H9 (cell line): ENCODE measurements around the gene NDUFV2. TPM values are rescaled to one million over a fixed set of nuclear protein-coding genes. Genes with fewer than 3 reads are reported as not detected.

ENCODE experiments used
- DNase-seq: peaks from one replicate; pipeline ENCODE4 v3.0.0-alpha.2; 2017
- H2AFZ ChIP-seq: one replicate; pipeline ENCODE4 v1.6.1; 2013; ENCODE audit warnings: mild to moderate bottlenecking, low read length, control low read depth, moderate library complexity
- H2AK5ac ChIP-seq: 2 replicates; pipeline ENCODE4 v1.6.1; 2013; ENCODE audit warnings: low read length, control low read depth, mixed read lengths; ENCODE audit not compliant: insufficient read length
- H2BK120ac ChIP-seq: one replicate; pipeline ENCODE4 v1.6.1; 2013; ENCODE audit warnings: low read depth, mild to moderate bottlenecking, low read length, control low read depth, inconsistent platforms; ENCODE audit not compliant: poor library complexity, severe bottlenecking
- H2BK12ac ChIP-seq: 2 replicates; pipeline ENCODE4 v1.6.1; 2013; ENCODE audit warnings: low read length, control low read depth, mixed read lengths, low read depth; ENCODE audit not compliant: insufficient read length
- H2BK15ac ChIP-seq: 2 replicates; pipeline ENCODE4 v1.6.1; 2013; ENCODE audit warnings: low read depth, low read length, control low read depth
- H2BK20ac ChIP-seq: one replicate; pipeline ENCODE4 v1.6.1; 2013; ENCODE audit warnings: low read depth, mild to moderate bottlenecking, low read length, control low read depth, inconsistent platforms; ENCODE audit not compliant: poor library complexity, severe bottlenecking
- H2BK5ac ChIP-seq: 2 replicates; pipeline ENCODE4 v1.6.1; 2013; ENCODE audit warnings: low read length, control low read depth, mixed read lengths; ENCODE audit not compliant: insufficient read length
- H3K14ac ChIP-seq: 2 replicates; pipeline ENCODE4 v1.6.1; 2013; ENCODE audit warnings: low read length, control low read depth; ENCODE audit not compliant: insufficient read depth
- H3K18ac ChIP-seq: 2 replicates; pipeline ENCODE4 v1.6.1; 2013; ENCODE audit warnings: low read depth, mild to moderate bottlenecking, mixed read lengths, low read length, control low read depth; ENCODE audit not compliant: insufficient read length
- H3K23ac ChIP-seq: 2 replicates; pipeline ENCODE4 v1.6.1; 2013; ENCODE audit warnings: low read length, control low read depth, mixed read lengths, low read depth; ENCODE audit not compliant: insufficient read length
- H3K23me2 ChIP-seq: 2 replicates; pipeline ENCODE4 v1.6.1; 2013; ENCODE audit warnings: low read depth, mild to moderate bottlenecking, mixed read lengths, low read length, control low read depth; ENCODE audit not compliant: insufficient read length, poor library complexity, severe bottlenecking
- H3K27ac ChIP-seq: 2 replicates; pipeline ENCODE4 v1.5.1; 2013; ENCODE audit warnings: low read length, control low read depth, mixed read lengths, low read depth; ENCODE audit not compliant: insufficient read length
- H3K27me3 ChIP-seq: 2 replicates; pipeline ENCODE4 v1.6.1; 2013; ENCODE audit warnings: low read length, control low read depth, inconsistent platforms; ENCODE audit not compliant: insufficient read depth
- H3K4ac ChIP-seq: 2 replicates; pipeline ENCODE4 v1.6.1; 2013; ENCODE audit warnings: low read depth, mild to moderate bottlenecking, control low read depth, inconsistent platforms, low read length, moderate library complexity
- H3K4me1 ChIP-seq: 2 replicates; pipeline ENCODE4 v1.6.1; 2013; ENCODE audit warnings: low read length, control low read depth, inconsistent platforms; ENCODE audit not compliant: insufficient read depth
- H3K4me2 ChIP-seq: 2 replicates; pipeline ENCODE4 v1.6.1; 2013; ENCODE audit warnings: low read length, control low read depth, mixed read lengths; ENCODE audit not compliant: insufficient read length, insufficient read depth
- H3K56ac ChIP-seq: 2 replicates; pipeline ENCODE4 v1.6.1; 2013; ENCODE audit warnings: low read depth, mild to moderate bottlenecking, mixed read lengths, low read length, control low read depth; ENCODE audit not compliant: insufficient read length
- H3K79me1 ChIP-seq: 2 replicates; pipeline ENCODE4 v1.6.1; 2013; ENCODE audit warnings: low read depth, mild to moderate bottlenecking, moderate library complexity, low read length, control low read depth, inconsistent platforms; ENCODE audit not compliant: insufficient read depth, poor library complexity, severe bottlenecking
- H3K79me2 ChIP-seq: 2 replicates; pipeline ENCODE4 v1.6.1; 2013; ENCODE audit warnings: low read length, control low read depth, inconsistent platforms; ENCODE audit not compliant: insufficient read depth
- H3K9ac ChIP-seq: 2 replicates; pipeline ENCODE4 v1.6.1; 2013; ENCODE audit warnings: low read length, control low read depth, mixed read lengths; ENCODE audit not compliant: insufficient read length; ENCODE audit errors: extremely low read depth
- H3K9me3 ChIP-seq: one replicate; pipeline ENCODE4 v1.6.1; 2013; ENCODE audit warnings: low read depth, low read length, inconsistent platforms; ENCODE audit not compliant: control insufficient read depth
- H3T11ph ChIP-seq: one replicate; pipeline ENCODE4 v1.6.1; 2013; ENCODE audit warnings: mild to moderate bottlenecking, low read length, control low read depth, inconsistent platforms
- H4K20me1 ChIP-seq: one replicate; pipeline ENCODE4 v1.6.1; 2013; ENCODE audit not compliant: control insufficient read depth, insufficient read length, insufficient read depth
- H4K5ac ChIP-seq: 2 replicates; pipeline ENCODE4 v1.6.1; 2013; ENCODE audit warnings: low read depth, mild to moderate bottlenecking, mixed read lengths, low read length, control low read depth; ENCODE audit not compliant: insufficient read length
- H4K8ac ChIP-seq: replicated peaks from 2 replicates; pipeline ENCODE4 v1.6.1; 2013; ENCODE audit warnings: low read length, control low read depth, mixed read lengths, low read depth; ENCODE audit not compliant: insufficient read length
- H4K91ac ChIP-seq: 2 replicates; pipeline ENCODE4 v1.6.1; 2013; ENCODE audit warnings: low read depth, mild to moderate bottlenecking, moderate library complexity, mixed read lengths, low read length, control low read depth; ENCODE audit not compliant: insufficient read length
- H3K27ac Mint-ChIP-seq, 3 experiments: 2 replicates in 2 of 3; 3 replicates in 1 of 3; pipeline ENCODE4 v1.8.0; 2020 to 2021; ENCODE audit warnings: mixed read lengths in 3 of 3, mild to moderate bottlenecking in 1 of 3, moderate library complexity in 1 of 3
- H3K27me3 Mint-ChIP-seq: 2 replicates; pipeline ENCODE4 v1.8.0; 2021; ENCODE audit warnings: low read depth, mild to moderate bottlenecking, moderate library complexity, mixed read lengths
- H3K36me3 Mint-ChIP-seq, 3 experiments: 2 replicates in 2 of 3; 3 replicates in 1 of 3; pipeline ENCODE4 v1.8.0; 2020 to 2021; ENCODE audit warnings: low read depth in 3 of 3, mixed read lengths in 3 of 3; ENCODE audit not compliant: insufficient read depth in 1 of 3
- H3K4me1 Mint-ChIP-seq, 2 experiments: 2 replicates each; pipeline ENCODE4 v1.8.0; 2020; ENCODE audit warnings: mixed read lengths in 2 of 2
- H3K4me3 Mint-ChIP-seq, 2 experiments: 2 replicates in 1 of 2; 3 replicates in 1 of 2; pipeline ENCODE4 v1.8.0; 2020 to 2021; ENCODE audit warnings: mild to moderate bottlenecking in 2 of 2, mixed read lengths in 2 of 2, moderate library complexity in 1 of 2
- H3K9me3 Mint-ChIP-seq, 2 experiments: 2 replicates in 1 of 2; 3 replicates in 1 of 2; pipeline ENCODE4 v1.8.0; 2020; ENCODE audit warnings: mild to moderate bottlenecking in 2 of 2, mixed read lengths in 2 of 2, moderate library complexity in 1 of 2
- CTCF ChIP-seq: fragments of 200-600 bp; sonication (generic); conservative IDR thresholded peaks from 3 replicates; pipeline ENCODE4 v1.8.0; 2021; ENCODE audit warnings: antibody characterized with exemption, mild to moderate bottlenecking
- WGBS: extraction: QIAGEN DNeasy Blood & Tissue Kit; methylation state at CpG from one replicate; pipeline ENCODE4 v1.1.7; 2013; ENCODE audit warnings: missing lambda C conversion rate, low lambda C conversion rate, mixed read lengths; ENCODE audit not compliant: insufficient read length; ENCODE audit errors: extremely low coverage; 5-methylcytosine and 5-hydroxymethylcytosine counted together
- total RNA-seq: library from RNA; stranded (reverse); gene quantifications from 2 replicates; pipeline ENCODE4 v1.2.1, GENCODE V29; 2021

The NDUFV2 gene
- total RNA-seq, 1 experiment from 2014 or later, result 206 TPM

GRCh38 chr18:9132628-9133027, 30.1 kb downstream of the NDUFV2 start:
- H3K79me1 ChIP-seq, result peaks cover 3% of the 10 kb centered on the region
- H3K27ac ChIP-seq, result no peak overlapping the region
- H4K8ac ChIP-seq, result no peak overlapping the region
- Mint-ChIP-seq H3K27me3 (no peaks in the 10 kb centered on the region), H3K36me3 (peaks cover 24 to 64% (median 62%) of the 10 kb centered on the region in 3 experiments), H3K27ac (no peak overlapping the region), H3K4me1 (peaks cover 16 to 17% of the 10 kb centered on the region in 2 experiments), H3K4me3 (no peak overlapping the region), H3K9me3 (no peaks in the 10 kb centered on the region)
- peaks cover 6% of the 10 kb centered on the region for H3K23me2 ChIP-seq
- no peak overlapping the region for H2AFZ ChIP-seq
- H2BK120ac ChIP-seq, result no peak overlapping the region
- no peak overlapping the region for H2AK5ac ChIP-seq
- no peak overlapping the region for H4K91ac ChIP-seq
- no peaks in the 10 kb centered on the region for H3K4me1 ChIP-seq
- H4K5ac ChIP-seq, result no peak overlapping the region
- H2BK20ac ChIP-seq, result no peak overlapping the region
- no peak overlapping the region for H3K14ac ChIP-seq
- no peaks in the 10 kb centered on the region for H4K20me1 ChIP-seq
- no peak overlapping the region for H3K4me2 ChIP-seq
- no peak overlapping the region for H2BK5ac ChIP-seq
- no peak overlapping the region for H3K4ac ChIP-seq
- H3K56ac ChIP-seq, result no peak overlapping the region
- DNase-seq, result no peak
- no peaks in the 10 kb centered on the region for H3K9me3 ChIP-seq
- no peak overlapping the region for H3K9ac ChIP-seq
- H3K23ac ChIP-seq, result no peak overlapping the region
- WGBS, result no CpG with 5 or more reads among the region's 4 CpGs
- no peak overlapping the region for H3K18ac ChIP-seq
- no peak overlapping the region for H3T11ph ChIP-seq
- H3K27me3 ChIP-seq, result no peaks in the 10 kb centered on the region
- TF ChIP-seq CTCF, result no peak
- no peaks in the 10 kb centered on the region for H3K79me2 ChIP-seq
- no peak overlapping the region for H2BK12ac ChIP-seq
- no peak overlapping the region for H2BK15ac ChIP-seq
